GM12801 (cell line): ENCODE data around the gene HTR3B.

Source experiments
- TF ChIP-seq, protein P1 (sequence below): IDR thresholded peaks from one replicate; pipeline ENCODE4 v1.5.1; 2011; ENCODE audit warnings: control low read depth; ENCODE audit not compliant: insufficient read length; ENCODE audit errors: extremely low read depth

Gene HTR3B

DNA sequence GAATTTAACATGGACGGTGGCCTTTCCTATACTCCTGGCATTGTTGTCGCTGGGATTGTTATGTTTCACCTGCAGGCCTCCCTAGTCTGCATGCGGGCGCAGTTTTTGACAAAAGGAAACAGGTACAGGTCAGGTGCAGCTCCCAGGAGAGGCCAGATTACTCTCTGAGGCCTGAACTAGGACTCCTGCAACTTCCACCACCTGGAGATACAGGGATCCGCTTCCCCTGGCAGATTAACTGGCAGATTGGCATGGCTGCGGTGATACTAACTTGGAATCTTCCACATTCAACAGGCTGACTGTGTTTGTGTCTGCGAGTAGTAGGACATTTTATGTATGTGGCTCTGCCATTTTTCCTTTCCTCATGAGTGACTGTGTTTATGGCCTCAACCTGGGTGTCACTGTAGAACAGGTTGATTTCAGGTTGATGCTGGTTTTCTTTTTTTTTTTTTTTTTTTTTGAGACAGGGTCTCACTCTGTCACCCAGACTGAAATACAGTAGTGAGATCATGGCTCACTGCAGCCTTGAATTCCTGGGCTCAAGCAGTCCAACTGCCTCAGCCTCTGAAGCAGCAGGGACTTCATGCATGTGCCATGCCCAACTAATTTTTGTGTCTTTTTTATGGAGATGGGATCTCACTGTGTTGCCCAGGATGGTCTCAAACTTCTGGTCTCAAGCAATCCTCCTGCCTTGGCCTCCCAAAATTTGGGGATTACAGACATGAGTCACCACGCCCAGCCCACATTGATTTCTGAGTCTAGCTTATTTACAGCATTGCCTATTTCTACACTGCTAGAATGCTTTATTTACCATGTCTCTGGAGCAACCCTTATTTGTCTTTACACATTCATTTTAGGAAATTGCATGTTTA is 27.6 kb upstream of the HTR3B start:
- TF ChIP-seq, protein P1, sequence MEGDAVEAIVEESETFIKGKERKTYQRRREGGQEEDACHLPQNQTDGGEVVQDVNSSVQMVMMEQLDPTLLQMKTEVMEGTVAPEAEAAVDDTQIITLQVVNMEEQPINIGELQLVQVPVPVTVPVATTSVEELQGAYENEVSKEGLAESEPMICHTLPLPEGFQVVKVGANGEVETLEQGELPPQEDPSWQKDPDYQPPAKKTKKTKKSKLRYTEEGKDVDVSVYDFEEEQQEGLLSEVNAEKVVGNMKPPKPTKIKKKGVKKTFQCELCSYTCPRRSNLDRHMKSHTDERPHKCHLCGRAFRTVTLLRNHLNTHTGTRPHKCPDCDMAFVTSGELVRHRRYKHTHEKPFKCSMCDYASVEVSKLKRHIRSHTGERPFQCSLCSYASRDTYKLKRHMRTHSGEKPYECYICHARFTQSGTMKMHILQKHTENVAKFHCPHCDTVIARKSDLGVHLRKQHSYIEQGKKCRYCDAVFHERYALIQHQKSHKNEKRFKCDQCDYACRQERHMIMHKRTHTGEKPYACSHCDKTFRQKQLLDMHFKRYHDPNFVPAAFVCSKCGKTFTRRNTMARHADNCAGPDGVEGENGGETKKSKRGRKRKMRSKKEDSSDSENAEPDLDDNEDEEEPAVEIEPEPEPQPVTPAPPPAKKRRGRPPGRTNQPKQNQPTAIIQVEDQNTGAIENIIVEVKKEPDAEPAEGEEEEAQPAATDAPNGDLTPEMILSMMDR: no peak

DNA sequence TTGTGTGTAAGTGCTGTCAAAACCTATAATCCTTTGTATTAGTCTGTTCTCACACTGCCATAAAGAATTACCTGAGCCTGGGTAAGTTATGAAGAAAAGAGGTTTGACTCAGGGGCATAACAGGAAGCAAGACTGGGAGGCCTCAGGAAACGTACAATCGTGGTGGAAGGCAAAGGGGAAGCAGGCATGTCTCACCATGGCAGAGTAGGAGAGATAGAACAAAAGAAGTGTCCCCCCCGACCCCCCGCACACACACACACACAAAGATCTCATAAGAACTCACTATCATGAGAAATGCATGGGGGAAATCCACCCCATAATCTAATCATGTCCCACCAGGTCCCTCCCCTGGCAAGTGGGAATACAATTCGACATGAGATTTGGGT is 26.9 kb upstream of the HTR3B start:
- TF ChIP-seq, protein P1: no peak

DNA sequence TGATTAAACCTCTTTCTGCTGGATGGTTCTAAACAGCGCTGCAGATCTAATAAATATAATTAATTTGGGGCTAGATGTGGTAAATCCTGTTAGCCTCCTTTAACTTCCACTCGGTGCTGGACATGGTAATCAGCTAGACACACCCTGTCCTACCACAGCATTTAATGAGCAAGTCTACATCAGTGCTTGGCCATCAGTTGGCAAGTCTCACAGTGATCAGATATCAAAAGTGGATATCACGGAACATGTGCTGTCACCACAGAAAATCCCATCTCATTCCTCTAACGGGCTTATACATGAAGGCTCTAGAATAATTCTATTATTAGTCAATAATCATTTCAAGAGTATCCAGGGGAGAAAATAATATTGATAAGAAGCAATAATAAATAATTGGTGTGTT is 23.6 kb upstream of the HTR3B start:
- TF ChIP-seq, protein P1: no peak

DNA sequence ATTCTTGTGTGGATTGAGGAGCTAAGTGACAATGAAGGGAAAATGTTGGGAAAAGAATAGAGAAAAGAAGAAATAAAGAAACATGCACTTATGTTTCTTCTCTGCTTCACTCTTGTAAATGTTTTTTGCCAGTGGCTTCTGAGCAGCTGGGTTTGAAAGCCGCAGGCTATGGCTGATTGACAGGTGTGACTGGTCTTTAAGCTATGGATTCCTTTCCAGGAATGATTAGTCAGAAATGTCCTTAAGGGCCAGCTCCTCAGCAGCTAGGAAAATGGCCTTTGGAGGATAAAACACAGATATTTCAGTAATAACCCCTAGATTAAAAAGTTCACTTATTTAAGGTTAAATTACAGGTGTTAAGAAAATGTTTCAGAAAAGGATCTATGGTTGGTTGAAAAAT is 22.7 kb upstream of the HTR3B start:
- TF ChIP-seq, protein P1: no peak

DNA sequence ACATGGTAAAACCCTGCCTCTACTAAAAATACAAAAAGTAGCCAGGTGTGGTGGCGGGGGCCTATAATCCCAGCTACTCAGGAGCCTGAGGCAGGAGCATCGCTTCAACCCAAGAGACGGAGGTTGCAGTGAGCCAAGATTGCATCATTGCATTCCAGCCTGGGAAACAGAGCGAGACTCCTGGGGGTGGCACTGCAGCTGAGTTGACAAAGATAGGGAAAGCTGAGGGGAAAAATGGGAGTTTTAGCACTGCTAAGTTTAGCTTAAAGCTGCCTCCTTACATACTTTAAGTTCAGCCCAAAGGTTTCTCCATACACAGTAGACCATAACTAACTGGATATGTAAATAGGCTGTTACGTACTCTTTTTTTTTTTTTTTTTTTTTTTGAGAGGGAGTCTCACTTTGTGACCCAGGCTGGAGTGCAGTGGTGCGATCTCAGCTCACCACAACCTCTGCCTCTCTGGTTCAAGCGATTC is 20.2 kb upstream of the HTR3B start:
- TF ChIP-seq, protein P1: no peak

DNA sequence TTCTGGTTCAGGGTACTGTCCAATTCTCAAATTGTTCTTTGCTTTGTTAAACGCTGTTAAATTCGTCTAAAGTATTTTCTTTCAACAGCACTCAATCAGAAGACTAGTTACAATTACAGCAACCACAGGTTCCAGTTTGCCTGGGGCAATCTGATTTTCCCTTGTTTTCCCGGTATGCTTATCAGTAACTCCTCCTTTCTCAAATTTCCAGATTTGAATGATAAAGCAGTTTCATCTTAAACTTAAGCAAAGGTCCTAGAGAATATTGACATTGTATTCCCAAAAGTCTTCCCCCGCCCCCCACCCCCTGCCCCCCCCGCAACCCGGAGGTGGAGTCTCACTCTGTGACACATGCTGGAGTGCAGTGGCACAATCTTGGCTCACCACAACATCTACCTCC is 18.7 kb upstream of the HTR3B start:
- TF ChIP-seq, protein P1: no peak

DNA sequence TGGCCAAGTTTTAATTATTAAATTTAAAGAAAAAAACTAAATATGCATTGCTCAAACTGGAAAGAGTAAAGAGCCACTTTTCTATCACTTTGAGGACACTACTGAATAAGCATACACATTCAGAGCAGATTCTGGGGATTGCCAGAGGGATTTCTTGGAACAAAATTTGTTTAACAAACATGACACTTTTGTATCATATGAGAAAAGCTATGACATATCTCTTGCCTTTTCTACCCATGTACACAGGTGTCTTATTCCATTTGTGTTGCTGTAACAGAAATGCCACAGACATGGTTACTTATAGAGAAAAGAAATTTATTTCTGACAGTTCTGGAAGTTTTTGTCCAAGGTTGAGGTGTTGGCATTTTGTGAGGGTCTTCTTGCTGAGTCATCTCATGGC is 15.7 kb upstream of the HTR3B start:
- TF ChIP-seq, protein P1: no peak
